IMR-90 (cell line): Measurements from ENCODE around the gene AASS. TPM values are rescaled to one million over a fixed set of nuclear protein-coding genes. Genes with fewer than 3 reads are reported as not detected.

ENCODE experiments used
- ATAC-seq: fragments of 200-7000 bp; cut with Tn5 transposase; 2 replicates; pipeline ENCODE4 v1.9.1; 2020; ENCODE audit warnings: low read depth, mild to moderate bottlenecking, moderate library complexity
- BruUV-seq: library from RNA; stranded (reverse); fragments of 400-500 nt; replicated peaks from 2 replicates; lab custom pipeline; 2021; lab: Mats Ljungman, UMichigan
- CTCF ChIA-PET: fragments of 300-600 bp; formaldehyde crosslinking; extraction: SDS; loops from one replicate; lab custom pipeline; 2021; ENCODE audit warnings: antibody characterized with exemption; lab: Yijun Ruan, JAX
- POLR2A ChIA-PET: fragments of 300-600 bp; sonication (Branson Sonifier 250); formaldehyde crosslinking; loops from one replicate; lab custom pipeline; 2022; ENCODE audit warnings: antibody characterized with exemption; ENCODE audit not compliant: unreplicated experiment; lab: Charles Lee
- DNase-seq: peaks from one replicate; pipeline ENCODE4 v3.0.0; 2013
- H2AFZ ChIP-seq: replicated peaks from 2 replicates; pipeline ENCODE3; 2013; ENCODE audit warnings: low read length, mild to moderate bottlenecking; ENCODE audit not compliant: poor library complexity
- H2AK5ac ChIP-seq: 2 replicates; pipeline ENCODE4 v1.6.1; 2013; ENCODE audit warnings: low read depth, low read length, inconsistent platforms
- H2AK9ac ChIP-seq: replicated peaks from 2 replicates; pipeline ENCODE3; 2013; ENCODE audit warnings: mild to moderate bottlenecking, low read depth, low read length, moderate library complexity; ENCODE audit not compliant: poor library complexity
- H2BK120ac ChIP-seq: 2 replicates; pipeline ENCODE4 v1.6.1; 2013; ENCODE audit warnings: low read depth, low read length, inconsistent platforms
- H2BK15ac ChIP-seq: 3 replicates; pipeline ENCODE4 v1.6.1; 2013; ENCODE audit warnings: low read depth, low read length, inconsistent platforms
- H2BK20ac ChIP-seq: 2 replicates; pipeline ENCODE4 v1.6.1; 2013; ENCODE audit warnings: low read depth, mild to moderate bottlenecking, inconsistent platforms, low read length, moderate library complexity
- H2BK5ac ChIP-seq: 2 replicates; pipeline ENCODE4 v1.6.1; 2013; ENCODE audit warnings: mild to moderate bottlenecking, low read depth, low read length, inconsistent platforms; ENCODE audit not compliant: poor library complexity, severe bottlenecking
- H3K14ac ChIP-seq: replicated peaks from 2 replicates; pipeline ENCODE4 v1.6.1; 2013; ENCODE audit warnings: low read depth, low read length, inconsistent platforms
- H3K18ac ChIP-seq: 2 replicates; pipeline ENCODE4 v1.6.1; 2013; ENCODE audit warnings: low read depth, low read length, control low read depth
- H3K23ac ChIP-seq: 2 replicates; pipeline ENCODE4 v1.6.1; 2013; ENCODE audit warnings: low read depth, low read length, inconsistent platforms
- H3K27ac ChIP-seq: 2 replicates; pipeline ENCODE4 v1.5.1; 2013; ENCODE audit warnings: mild to moderate bottlenecking, control low read depth, low read length; ENCODE audit not compliant: insufficient read depth
- H3K27me3 ChIP-seq: 2 replicates; pipeline ENCODE4 v1.6.1; 2013; ENCODE audit warnings: low read length; ENCODE audit not compliant: control insufficient read depth, insufficient read depth
- H3K36me3 ChIP-seq: 2 replicates; pipeline ENCODE4 v1.6.1; 2013; ENCODE audit warnings: low read length, mixed read lengths; ENCODE audit not compliant: control insufficient read depth, insufficient read depth
- H3K4ac ChIP-seq: 2 replicates; pipeline ENCODE4 v1.6.1; 2013; ENCODE audit warnings: low read depth, low read length, inconsistent platforms
- H3K4me1 ChIP-seq: 2 replicates; pipeline ENCODE4 v1.6.1; 2013; ENCODE audit warnings: low read length, mixed read lengths; ENCODE audit not compliant: control insufficient read depth, insufficient read depth
- H3K4me2 ChIP-seq: 2 replicates; pipeline ENCODE4 v1.6.1; 2013; ENCODE audit warnings: low read depth, mild to moderate bottlenecking, control low read depth, low read length, moderate library complexity
- H3K4me3 ChIP-seq: 2 replicates; pipeline ENCODE4 v1.5.1; 2013; ENCODE audit warnings: low read depth, mild to moderate bottlenecking, control low read depth, low read length, moderate library complexity; ENCODE audit not compliant: insufficient read depth
- H3K56ac ChIP-seq: 2 replicates; pipeline ENCODE4 v1.6.1; 2013; ENCODE audit warnings: low read length, inconsistent platforms; ENCODE audit not compliant: insufficient read depth; ENCODE audit errors: extremely low read depth
- H3K79me1 ChIP-seq, 2 experiments: 2 replicates each; pipeline ENCODE4 v1.6.1; 2013; ENCODE audit warnings: low read length in 2 of 2, inconsistent platforms in 1 of 2, low read depth in 1 of 2
- H3K9ac ChIP-seq: 2 replicates; pipeline ENCODE4 v1.6.1; 2013; ENCODE audit warnings: low read depth, low read length, control low read depth
- H3K9me1 ChIP-seq: 2 replicates; pipeline ENCODE4 v1.6.1; 2013; ENCODE audit warnings: low read length, inconsistent platforms; ENCODE audit not compliant: insufficient read depth
- H3K9me3 ChIP-seq: 2 replicates; pipeline ENCODE4 v1.6.1; 2013; ENCODE audit warnings: low read length; ENCODE audit not compliant: control insufficient read depth, insufficient read depth
- H4K20me1 ChIP-seq: 2 replicates; pipeline ENCODE4 v1.6.1; 2013; ENCODE audit warnings: low read length, inconsistent platforms; ENCODE audit not compliant: insufficient read depth
- H4K5ac ChIP-seq: 2 replicates; pipeline ENCODE4 v1.6.1; 2013; ENCODE audit warnings: mild to moderate bottlenecking, low read depth, low read length, control low read depth
- H4K8ac ChIP-seq, 2 experiments: 2 replicates each; pipeline ENCODE4 v1.6.1; 2013; ENCODE audit warnings: low read depth in 2 of 2, low read length in 2 of 2, control low read depth in 1 of 2, inconsistent platforms in 1 of 2
- H4K91ac ChIP-seq: 2 replicates; pipeline ENCODE4 v1.6.1; 2013; ENCODE audit warnings: low read depth, low read length, inconsistent platforms; ENCODE audit not compliant: insufficient read depth
- CHD1 ChIP-seq: IDR thresholded peaks from 2 replicates; pipeline ENCODE4 v1.6.1; 2012; ENCODE audit warnings: low read depth, low read length, improper control_type of control experiment
- FOS ChIP-seq: fragments of 150-350 bp; IDR thresholded peaks from 2 replicates; pipeline ENCODE4 v1.6.1; 2016; ENCODE audit warnings: low read depth, low read length
- MAFK ChIP-seq: IDR thresholded peaks from 2 replicates; pipeline ENCODE4 v1.6.1; 2012; ENCODE audit warnings: low read depth, low read length, improper control_type of control experiment
- NFE2L2 ChIP-seq: fragments of 150-350 bp; IDR thresholded peaks from 2 replicates; pipeline ENCODE4 v1.6.1; 2016; ENCODE audit warnings: low read depth, mild to moderate bottlenecking, low read length
- RAD21 ChIP-seq: IDR thresholded peaks from 2 replicates; pipeline ENCODE4 v1.6.1; 2012; ENCODE audit warnings: low read length, improper control_type of control experiment
- RCOR1 ChIP-seq: IDR thresholded peaks from 2 replicates; pipeline ENCODE4 v1.6.1; 2012; ENCODE audit warnings: mild to moderate bottlenecking, low read length, improper control_type of control experiment; ENCODE audit not compliant: insufficient replicate concordance
- RFX5 ChIP-seq: IDR thresholded peaks from 2 replicates; pipeline ENCODE4 v1.8.0; 2012; ENCODE audit warnings: low read depth, mild to moderate bottlenecking, low read length, moderate library complexity
- WGBS, 2 experiments: methylation state at CpG; one replicate each; pipeline versions ENCODE4 v1.1.5 to v1.1.7; 2013; ENCODE audit warnings: missing lambda C conversion rate in 2 of 2; ENCODE audit not compliant: insufficient read length in 1 of 2; ENCODE audit errors: extremely low coverage in 2 of 2; 5-methylcytosine and 5-hydroxymethylcytosine counted together
- dilution Hi-C: fragments of 300-500 bp; cut with HindIII; formaldehyde crosslinking; loops from one replicate; pipeline ENCODE4 v1.14.3; 2018; ENCODE audit warnings: low sequenced_read_pairs; ENCODE audit not compliant: unreplicated experiment
- in situ Hi-C: fragments of 300-500 bp; cut with MboI; formaldehyde crosslinking; loops from 3 replicates; pipeline ENCODE4 v1.14.3; 2019; ENCODE audit warnings: low sequenced_read_pairs, inconsistent platforms, mixed read lengths
- intact Hi-C: fragments of 100-400 bp; cut with micrococcal nuclease; formaldehyde crosslinking; loops from 2 replicates; pipeline ENCODE4 v1.10.0; 2022
- polyA plus RNA-seq, 3 experiments: library from polyadenylated mRNA; depleted of rRNA; stranded (reverse); fragments of >200 nt; gene quantifications; 2 replicates each; pipeline ENCODE4 v1.2.3, GENCODE V29; 2012; ENCODE audit warnings: low replicate concordance in 1 of 3
- total RNA-seq: library from RNA; depleted of rRNA; stranded (reverse); fragments of >200 nt; gene quantifications from 2 replicates; pipeline ENCODE4 v1.2.3, GENCODE V29; 2012
- TF ChIP-seq, protein P1 (sequence below): fragments of 150-350 bp; IDR thresholded peaks from 2 replicates; pipeline ENCODE4 v1.6.1; 2016; ENCODE audit warnings: low read depth, mild to moderate bottlenecking, low read length, moderate library complexity, borderline replicate concordance
- TF ChIP-seq, protein P2 (sequence below): conservative IDR thresholded peaks from 2 replicates; pipeline ENCODE4 v1.5.1; 2012; ENCODE audit warnings: mild to moderate bottlenecking, low read depth, low read length, improper control_type of control experiment

Gene AASS
- total and polyA plus RNA-seq, 2 of the 4 experiments (the other 2 are of a cell fraction): 6.1 to 12.9 TPM

DNA sequence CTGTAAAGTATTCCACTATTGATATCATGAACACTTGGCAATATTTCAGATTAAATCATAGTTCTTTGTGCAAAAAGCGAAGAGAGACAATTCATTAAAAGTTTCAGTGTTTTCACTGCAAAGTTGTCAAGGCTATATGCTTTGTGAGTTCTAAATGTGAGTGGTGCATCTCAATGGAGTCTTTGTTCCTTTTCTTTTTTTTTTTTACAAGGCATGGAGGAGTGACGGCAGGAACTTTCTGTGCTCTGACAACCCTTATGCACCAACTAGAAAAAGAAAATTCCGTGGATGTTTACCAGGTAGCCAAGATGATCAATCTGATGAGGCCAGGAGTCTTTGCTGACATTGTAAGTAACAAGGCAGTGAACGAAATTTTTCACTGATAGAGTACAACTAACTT lies 84.5 kb downstream of the AASS start:
- H3K4me1 ChIP-seq: no peaks in the 10 kb centered on the region
- no peaks in the 10 kb centered on the region for H3K9me1 ChIP-seq
- no TSS peak for BruUV-seq
- no peaks in the 10 kb centered on the region for H3K9me3 ChIP-seq
- H3K9ac ChIP-seq: no peak overlapping the region
- intact Hi-C loops (no loop called here), in situ Hi-C loops (no loop called here), dilution Hi-C loops (no loop called here)
- no peak overlapping the region for H2AFZ ChIP-seq
- ATAC-seq (no peak), DNase-seq (no peak)
- no peak overlapping the region for H2BK20ac ChIP-seq
- ChIA-PET CTCF (no interaction called here), POLR2A (no interaction called here)
- no CpG with 5 or more reads among the region's 4 CpGs for WGBS, 2 experiments
- no peaks in the 10 kb centered on the region for H4K20me1 ChIP-seq
- H4K8ac ChIP-seq: no peak overlapping the region
- H3K14ac ChIP-seq: no peak overlapping the region
- no peaks in the 10 kb centered on the region for H3K27me3 ChIP-seq
- no peak overlapping the region for H3K18ac ChIP-seq
- H3K79me1 ChIP-seq: no peaks in the 10 kb centered on the region
- H2AK9ac ChIP-seq: no peak overlapping the region
- no peak overlapping the region for H3K56ac ChIP-seq
- H2AK5ac ChIP-seq: no peak overlapping the region
- no peak overlapping the region for H2BK15ac ChIP-seq
- H3K23ac ChIP-seq: no peak overlapping the region
- H3K4ac ChIP-seq: no peak overlapping the region
- H3K4me3 ChIP-seq: no peak overlapping the region
- TF ChIP-seq CHD1: no peak
- no peak for TF ChIP-seq RAD21
- no peak for TF ChIP-seq RFX5
- TF ChIP-seq, protein P1, sequence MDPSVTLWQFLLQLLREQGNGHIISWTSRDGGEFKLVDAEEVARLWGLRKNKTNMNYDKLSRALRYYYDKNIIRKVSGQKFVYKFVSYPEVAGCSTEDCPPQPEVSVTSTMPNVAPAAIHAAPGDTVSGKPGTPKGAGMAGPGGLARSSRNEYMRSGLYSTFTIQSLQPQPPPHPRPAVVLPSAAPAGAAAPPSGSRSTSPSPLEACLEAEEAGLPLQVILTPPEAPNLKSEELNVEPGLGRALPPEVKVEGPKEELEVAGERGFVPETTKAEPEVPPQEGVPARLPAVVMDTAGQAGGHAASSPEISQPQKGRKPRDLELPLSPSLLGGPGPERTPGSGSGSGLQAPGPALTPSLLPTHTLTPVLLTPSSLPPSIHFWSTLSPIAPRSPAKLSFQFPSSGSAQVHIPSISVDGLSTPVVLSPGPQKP: no peak
- TF ChIP-seq NFE2L2: no peak
- no peak for TF ChIP-seq RCOR1
- TF ChIP-seq FOS: no peak
- TF ChIP-seq, protein P2, sequence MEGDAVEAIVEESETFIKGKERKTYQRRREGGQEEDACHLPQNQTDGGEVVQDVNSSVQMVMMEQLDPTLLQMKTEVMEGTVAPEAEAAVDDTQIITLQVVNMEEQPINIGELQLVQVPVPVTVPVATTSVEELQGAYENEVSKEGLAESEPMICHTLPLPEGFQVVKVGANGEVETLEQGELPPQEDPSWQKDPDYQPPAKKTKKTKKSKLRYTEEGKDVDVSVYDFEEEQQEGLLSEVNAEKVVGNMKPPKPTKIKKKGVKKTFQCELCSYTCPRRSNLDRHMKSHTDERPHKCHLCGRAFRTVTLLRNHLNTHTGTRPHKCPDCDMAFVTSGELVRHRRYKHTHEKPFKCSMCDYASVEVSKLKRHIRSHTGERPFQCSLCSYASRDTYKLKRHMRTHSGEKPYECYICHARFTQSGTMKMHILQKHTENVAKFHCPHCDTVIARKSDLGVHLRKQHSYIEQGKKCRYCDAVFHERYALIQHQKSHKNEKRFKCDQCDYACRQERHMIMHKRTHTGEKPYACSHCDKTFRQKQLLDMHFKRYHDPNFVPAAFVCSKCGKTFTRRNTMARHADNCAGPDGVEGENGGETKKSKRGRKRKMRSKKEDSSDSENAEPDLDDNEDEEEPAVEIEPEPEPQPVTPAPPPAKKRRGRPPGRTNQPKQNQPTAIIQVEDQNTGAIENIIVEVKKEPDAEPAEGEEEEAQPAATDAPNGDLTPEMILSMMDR: no peak
- TF ChIP-seq MAFK: no peak
- H2BK5ac ChIP-seq: no peak overlapping the region
- H3K36me3 ChIP-seq: no peaks in the 10 kb centered on the region
- H3K27ac ChIP-seq: no peak overlapping the region
- H4K5ac ChIP-seq: no peak overlapping the region
- H4K91ac ChIP-seq: no peak overlapping the region
- H2BK120ac ChIP-seq: no peak overlapping the region
- H3K4me2 ChIP-seq: no peak overlapping the region
